ENCODE measurements around the gene STAC. TPM values are rescaled to one million over a fixed set of nuclear protein-coding genes. Genes with fewer than 3 reads are reported as not detected.
A peak's percentile ranks its signal among the peaks of the same experiment; 100 is the strongest.

Gene STAC
- total and polyA plus RNA-seq, 8 donors, result 0.12 to 0.37 (median 0.16) TPM; not detected in 3

GRCh38 chr3:36394176-36394575 lies 13.9 kb downstream of the STAC start:
- intact Hi-C loops (cut with DNase I), result no loop called here
- DNase-seq, result no peak
- no peaks in the 10 kb centered on the region for H3K9me3 ChIP-seq
- TF ChIP-seq CTCF (IDR thresholded peaks at IDR 0.05), result no peak
- peak in 1 of 4 donors; percentile 20 for ATAC-seq
- H3K27me3 ChIP-seq, result no peaks in the 10 kb centered on the region
- H3K36me3 ChIP-seq, result no peaks in the 10 kb centered on the region
- no peak overlapping the region for H3K27ac ChIP-seq
- no peaks in the 10 kb centered on the region for H3K4me1 ChIP-seq
- no peak overlapping the region for H3K4me3 ChIP-seq
- no peak for FAIRE-seq

GRCh38 chr3:36397841-36398240 lies 17.5 kb downstream of the STAC start:
- 56 to 58% methylated on average over 2 of the region's 2 CpGs for WGBS, 2 donors
- no peaks in the 10 kb centered on the region for H3K36me3 ChIP-seq
- no peak for FAIRE-seq

GRCh38 chr3:36399933-36400332 lies 19.6 kb downstream of the STAC start:
- Histone ChIP-seq H3K9me3 (no peaks in the 10 kb centered on the region), H3K4me1 (no peaks in the 10 kb centered on the region), H3K36me3 (no peaks in the 10 kb centered on the region), H3K4me3 (no peak overlapping the region), H3K27me3 (no peaks in the 10 kb centered on the region), H3K27ac (no peak overlapping the region)
- DNase-seq (no peak), ATAC-seq (no peak), FAIRE-seq (no peak)
- TF ChIP-seq CTCF (IDR thresholded peaks at IDR 0.05), result no peak
- WGBS, 2 donors, result 50 to 73% methylated on average over 5 of the region's 5 CpGs
- intact Hi-C loops (cut with DNase I), result no loop called here

More at GRCh38 chr3:36397841-36398240, 17.5 kb downstream of the STAC start:
- intact Hi-C loops (cut with DNase I), result no loop called here
- no peak overlapping the region for H3K27ac ChIP-seq
- H3K9me3 ChIP-seq, result no peaks in the 10 kb centered on the region
- H3K4me3 ChIP-seq, result no peak overlapping the region
- H3K4me1 ChIP-seq, result no peaks in the 10 kb centered on the region
- ATAC-seq (no peak), DNase-seq (no peak)
- no peaks in the 10 kb centered on the region for H3K27me3 ChIP-seq
- no peak for TF ChIP-seq CTCF (IDR thresholded peaks at IDR 0.05)

- FAIRE-seq (no peak), DNase-seq (no peak), ATAC-seq (no peak)
- intact Hi-C loops (cut with DNase I), result no loop called here
- H3K4me3 ChIP-seq, result no peak overlapping the region
- 57 to 69% methylated on average over 1 of the region's 1 CpG for WGBS, 2 donors
- H3K27ac ChIP-seq, result no peak overlapping the region
- H3K9me3 ChIP-seq, result no peaks in the 10 kb centered on the region
- no peaks in the 10 kb centered on the region for H3K36me3 ChIP-seq
- H3K27me3 ChIP-seq, result no peaks in the 10 kb centered on the region
- no peak for TF ChIP-seq CTCF (IDR thresholded peaks at IDR 0.05)
- no peaks in the 10 kb centered on the region for H3K4me1 ChIP-seq
Measured at GRCh38 chr3:36401056-36401455, 20.8 kb downstream of the STAC start.

GRCh38 chr3:36403661-36404060 lies 23.4 kb downstream of the STAC start:
- no peaks in the 10 kb centered on the region for H3K9me3 ChIP-seq
- intact Hi-C loops (cut with DNase I), result no loop called here
- no peaks in the 10 kb centered on the region for H3K4me1 ChIP-seq
- H3K27me3 ChIP-seq, result no peaks in the 10 kb centered on the region
- no peak overlapping the region for H3K4me3 ChIP-seq
- FAIRE-seq (no peak), ATAC-seq (no peak), DNase-seq (no peak)
- H3K36me3 ChIP-seq, result no peaks in the 10 kb centered on the region
- no peak for TF ChIP-seq CTCF (IDR thresholded peaks at IDR 0.05)
- H3K27ac ChIP-seq, result no peak overlapping the region
